BLaER1 treated with 17β-estradiol and CSF1 and Interleukin-3, amounts not matched to agents 10 nM and 100 nM (cell line): ENCODE measurements around the gene RND2.
"Not testable (repeated sequence)": the region's sequence is repeated elsewhere in the genome, so short reads cannot be mapped to it uniquely, and the experiment has no call there.

Experiments used
- H3K27ac ChIP-seq, 11 experiments: shearing (Covaris generic); formaldehyde crosslinking; 2 replicates each; pipeline ENCODE4 v1.8.1; 2022
- H3K27me3 ChIP-seq, 11 experiments: shearing (Covaris generic); formaldehyde crosslinking; 2 replicates each; pipeline ENCODE4 v1.8.1; 2022
- H3K36me3 ChIP-seq, 11 experiments: shearing (Covaris generic); formaldehyde crosslinking; 2 replicates each; pipeline ENCODE4 v1.8.1; 2022
- H3K4me1 ChIP-seq, 10 experiments: shearing (Covaris generic); formaldehyde crosslinking; 2 replicates each; pipeline ENCODE4 v1.8.1; 2022
- H3K4me2 ChIP-seq, 11 experiments: shearing (Covaris generic); formaldehyde crosslinking; 2 replicates each; pipeline ENCODE4 v1.8.1; 2022
- H3K4me3 ChIP-seq, 10 experiments: shearing (Covaris generic); formaldehyde crosslinking; 2 replicates each; pipeline ENCODE4 v1.8.1; 2022
- H3K9ac ChIP-seq, 11 experiments: shearing (Covaris generic); formaldehyde crosslinking; 2 replicates each; pipeline ENCODE4 v1.8.1; 2022
- H3K9me3 ChIP-seq, 11 experiments: shearing (Covaris generic); formaldehyde crosslinking; replicated peaks in 1 of 11; 2 replicates each; pipeline ENCODE4 v1.8.1; 2022
- H4K20me1 ChIP-seq, 11 experiments: shearing (Covaris generic); formaldehyde crosslinking; 2 replicates each; pipeline ENCODE4 v1.8.1; 2022
- Cebpa-rat ChIP-seq, 11 experiments: shearing (Covaris generic); IDR thresholded peaks; 2 replicates each; pipeline ENCODE4 v1.8.1; 2022

RND2 gene

GRCh38 chr17:42999003-42999525 lies 26.0 kb upstream of the RND2 start:
- no peaks in the 10 kb centered on the region for H3K9me3 ChIP-seq
- peak overlapping the region; percentile 91 to 98 (median 95) for H3K9ac ChIP-seq
- peak overlapping the region; percentile 76 to 92 (median 84) for H3K4me3 ChIP-seq
- peaks cover 37 to 57% (median 53%) of the 10 kb centered on the region in 11 experiments; a peak in 21 of 22 replicates for H4K20me1 ChIP-seq
- H3K4me1 ChIP-seq, result peaks cover 24 to 46% (median 36%) of the 10 kb centered on the region in 10 experiments
- H3K27me3 ChIP-seq, result no peaks in the 10 kb centered on the region
- peaks cover 57 to 68% (median 61%) of the 10 kb centered on the region in 11 experiments for H3K36me3 ChIP-seq
- peak overlapping the region; percentile 89 to 97 (median 92) for H3K27ac ChIP-seq
- no peak for TF ChIP-seq Cebpa-rat (IDR thresholded peaks at IDR 0.05)
- H3K4me2 ChIP-seq, result peak overlapping the region; percentile 88 to 100 (median 96)

GRCh38 chr17:43000894-43001293 lies 24.1 kb upstream of the RND2 start:
- Histone ChIP-seq H3K27ac (peak overlapping the region in 7 of 11 experiments; percentile 5 to 45 (median 39); a peak in 8 of 22 replicates), H3K4me2 (peak overlapping the region in 9 of 11 experiments; percentile 31 to 100 (median 44); a peak in 13 of 22 replicates), H4K20me1 (peaks cover 37 to 75% (median 63%) of the 10 kb centered on the region in 11 experiments; a peak in 21 of 22 replicates), H3K9ac (peak overlapping the region; percentile 57 to 98 (median 95); a peak in 19 of 22 replicates), H3K36me3 (peaks cover 54 to 68% (median 65%) of the 10 kb centered on the region in 11 experiments), H3K4me1 (peaks cover 24 to 59% (median 38%) of the 10 kb centered on the region in 10 experiments), H3K4me3 (peak overlapping the region in 2 of 10 experiments; percentile 5 to 18; a peak in 1 of 20 replicates)
- H3K27me3 ChIP-seq, H3K9me3 ChIP-seq: not testable (repeated sequence)

- peak overlapping the region in 6 of 11 experiments; percentile 2 to 96 (median 34); a peak in 6 of 22 replicates for H3K9ac ChIP-seq
- no peak overlapping the region for H3K4me2 ChIP-seq
- H3K27me3 ChIP-seq, result no peaks in the 10 kb centered on the region
- no peaks in the 10 kb centered on the region for H3K9me3 ChIP-seq
- H3K36me3 ChIP-seq, result peaks cover 54 to 70% (median 68%) of the 10 kb centered on the region in 11 experiments
- no peak overlapping the region for H3K4me3 ChIP-seq
- no peak for TF ChIP-seq Cebpa-rat (IDR thresholded peaks at IDR 0.05)
- no peak overlapping the region for H3K27ac ChIP-seq
- peaks cover 37 to 78% (median 63%) of the 10 kb centered on the region in 11 experiments; a peak in 21 of 22 replicates for H4K20me1 ChIP-seq
- H3K4me1 ChIP-seq, result peaks cover 24 to 65% (median 41%) of the 10 kb centered on the region in 10 experiments
These were observed 21.4 kb upstream of the RND2 start for GRCh38 chr17:43003542-43004172.

- H3K9me3 ChIP-seq, result no peaks in the 10 kb centered on the region
- H3K27me3 ChIP-seq, result no peaks in the 10 kb centered on the region
- H3K36me3 ChIP-seq, result peaks cover 28 to 41% (median 38%) of the 10 kb centered on the region in 11 experiments
- peaks cover 24 to 49% (median 41%) of the 10 kb centered on the region in 11 experiments; a peak in 21 of 22 replicates for H4K20me1 ChIP-seq
- H3K9ac ChIP-seq, result peak within 1 kb of the TSS; percentile 78 to 87 (median 83)
- H3K4me3 ChIP-seq, result peak within 1 kb of the TSS; percentile 59 to 75 (median 66)
- peaks cover 11 to 38% (median 18%) of the 10 kb centered on the region in 10 experiments; a peak in 19 of 20 replicates for H3K4me1 ChIP-seq
- H3K27ac ChIP-seq, result peak within 1 kb of the TSS; percentile 59 to 91 (median 84); a peak in 21 of 22 replicates
- TF ChIP-seq Cebpa-rat (IDR thresholded peaks at IDR 0.05), result no peak
- H3K4me2 ChIP-seq, result peak within 1 kb of the TSS; percentile 87 to 98 (median 93)
These were observed 18.1 kb upstream of the RND2 start, which contains the start of gene IFI35 for GRCh38 chr17:43006639-43007551. IFI35 (plus strand) TSS chr17:43006784; CDS start chr17:43006948, 164 bp downstream.

GRCh38 chr17:43010667-43011308 lies 14.2 kb upstream of the RND2 start:
- H3K4me2 ChIP-seq, result no peak overlapping the region
- H4K20me1 ChIP-seq, result peaks cover 0 to 56% (median 6%) of the 10 kb centered on the region in 11 experiments; a peak in 11 of 22 replicates
- no peak overlapping the region for H3K27ac ChIP-seq
- H3K9me3 ChIP-seq, result no peaks in the 10 kb centered on the region
- peaks cover 11 to 60% (median 37%) of the 10 kb centered on the region in 10 experiments for H3K4me1 ChIP-seq
- H3K27me3 ChIP-seq, result no peaks in the 10 kb centered on the region
- H3K4me3 ChIP-seq, result no peak overlapping the region
- H3K36me3 ChIP-seq, result peaks cover 16 to 44% (median 34%) of the 10 kb centered on the region in 11 experiments
- no peak for TF ChIP-seq Cebpa-rat (IDR thresholded peaks at IDR 0.05)
- H3K9ac ChIP-seq, result no peak overlapping the region

GRCh38 chr17:43011728-43012472 lies 13.1 kb upstream of the RND2 start:
- no peak overlapping the region for H3K27ac ChIP-seq
- no peak for TF ChIP-seq Cebpa-rat (IDR thresholded peaks at IDR 0.05)

GRCh38 chr17:43013296-43013695 lies 11.7 kb upstream of the RND2 start:
- Histone ChIP-seq H3K4me1 (peaks cover 4 to 55% (median 31%) of the 10 kb centered on the region in 10 experiments), H3K4me3 (no peak overlapping the region), H3K4me2 (peak overlapping the region in 1 of 11 experiments; percentile 60; a peak in 2 of 22 replicates), H3K9ac (peak overlapping the region in 2 of 11 experiments; percentile 50 to 64; a peak in 2 of 22 replicates), H4K20me1 (peaks cover 0 to 81% (median 0%) of the 10 kb centered on the region in 11 experiments; a peak in 7 of 22 replicates), H3K27ac (peak overlapping the region in 1 of 11 experiments; percentile 69; a peak in 2 of 22 replicates), H3K27me3 (no peaks in the 10 kb centered on the region), H3K36me3 (peaks cover 22 to 69% (median 47%) of the 10 kb centered on the region in 11 experiments; a peak in 21 of 22 replicates), H3K9me3 (no peaks in the 10 kb centered on the region)
- TF ChIP-seq Cebpa-rat (IDR thresholded peaks at IDR 0.05), result no peak

More at GRCh38 chr17:43011728-43012472, 13.1 kb upstream of the RND2 start:
- peaks cover 22 to 55% (median 40%) of the 10 kb centered on the region in 11 experiments; a peak in 21 of 22 replicates for H3K36me3 ChIP-seq
- H3K9me3 ChIP-seq, result no peaks in the 10 kb centered on the region
- H3K9ac ChIP-seq, result no peak overlapping the region
- peaks cover 0 to 67% (median 0%) of the 10 kb centered on the region in 11 experiments; a peak in 6 of 22 replicates for H4K20me1 ChIP-seq
- H3K27me3 ChIP-seq, result no peaks in the 10 kb centered on the region
- peaks cover 6 to 64% (median 32%) of the 10 kb centered on the region in 10 experiments for H3K4me1 ChIP-seq
- no peak overlapping the region for H3K4me2 ChIP-seq
- no peak overlapping the region for H3K4me3 ChIP-seq
